ENCODE data around the gene ASCC1.

The ASCC1 gene

GRCh38 chr10:72080042-72080975, 135.8 kb downstream of the ASCC1 start:
- no peak for DNase-seq

GRCh38 chr10:72079356-72079755, 136.7 kb downstream of the ASCC1 start:
- peak; percentile 73 for DNase-seq

- no peak for DNase-seq
Measured at GRCh38 chr10:72077275-72077990, 138.6 kb downstream of the ASCC1 start.

GRCh38 chr10:72076756-72077155, 139.3 kb downstream of the ASCC1 start:
- DNase-seq = no peak

GRCh38 chr10:72075376-72076115, 140.5 kb downstream of the ASCC1 start:
- DNase-seq = no peak

- DNase-seq = no peak
Measured at GRCh38 chr10:72074574-72075375, 141.3 kb downstream of the ASCC1 start.

GRCh38 chr10:72073708-72074573, 142.1 kb downstream of the ASCC1 start:
- DNase-seq = no peak

DNA sequence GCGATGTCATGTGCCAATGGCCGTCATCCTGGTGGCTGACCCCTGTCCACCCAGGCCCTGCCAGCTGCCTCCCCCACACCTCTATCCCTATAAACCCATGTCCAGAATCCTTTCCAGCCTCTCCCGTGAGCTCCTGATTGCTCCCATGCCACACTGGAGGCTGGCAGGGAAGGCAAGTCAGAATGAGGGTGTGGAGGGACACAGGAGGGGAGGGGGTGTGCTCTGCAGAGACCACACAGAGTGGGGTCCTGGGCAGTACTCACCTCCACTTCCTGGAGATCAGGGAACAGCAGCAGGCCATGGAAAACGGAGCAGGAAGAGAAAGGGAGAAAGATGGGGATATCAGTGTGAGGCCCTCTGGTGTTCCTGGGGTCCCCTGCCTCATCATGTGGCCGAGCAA, 143.4 kb downstream of the ASCC1 start:
- DNase-seq = no peak

- DNase-seq = no peak
Measured at GRCh38 chr10:72072046-72072445, 144.0 kb downstream of the ASCC1 start.

DNA sequence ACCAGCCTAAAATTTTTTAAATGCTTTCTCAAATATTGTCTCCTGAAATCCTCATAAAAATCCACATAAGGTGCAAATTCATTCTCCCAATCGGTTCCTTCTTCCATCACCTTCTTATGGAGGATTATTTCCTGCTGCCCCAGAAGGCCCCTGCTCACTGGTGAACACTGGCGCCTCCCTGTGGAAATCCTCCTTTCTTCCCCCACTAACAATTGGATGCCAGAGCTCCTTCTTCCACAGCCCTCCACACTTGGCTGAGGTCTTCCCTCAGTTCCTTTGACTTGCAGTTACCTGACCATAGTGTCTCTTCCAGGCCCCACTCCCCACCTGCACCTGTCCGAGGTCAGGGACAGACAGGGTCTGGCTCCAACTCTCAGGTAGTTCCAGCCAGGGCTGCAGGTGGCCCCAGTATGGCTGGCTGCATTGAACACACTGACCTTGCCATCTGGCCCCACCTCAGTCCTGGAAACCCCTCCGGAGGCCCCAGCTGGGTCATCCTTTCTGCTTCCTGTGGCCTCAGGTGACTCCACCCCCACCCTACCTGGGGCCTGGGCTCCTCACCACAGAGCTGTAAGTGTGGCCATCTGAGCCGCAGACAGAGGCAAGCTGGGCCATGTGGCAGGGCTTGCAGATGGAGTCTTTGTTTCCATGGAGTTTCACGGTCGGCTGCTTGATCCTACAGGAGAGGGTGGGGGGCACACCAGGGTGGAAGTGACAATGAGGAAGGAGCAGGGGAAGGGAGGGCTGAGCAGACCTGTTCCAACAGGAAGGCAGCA, 146.1 kb downstream of the ASCC1 start:
- no peak for DNase-seq

GRCh38 chr10:72068901-72069446, 147.1 kb downstream of the ASCC1 start:
- DNase-seq = no peak

DNA sequence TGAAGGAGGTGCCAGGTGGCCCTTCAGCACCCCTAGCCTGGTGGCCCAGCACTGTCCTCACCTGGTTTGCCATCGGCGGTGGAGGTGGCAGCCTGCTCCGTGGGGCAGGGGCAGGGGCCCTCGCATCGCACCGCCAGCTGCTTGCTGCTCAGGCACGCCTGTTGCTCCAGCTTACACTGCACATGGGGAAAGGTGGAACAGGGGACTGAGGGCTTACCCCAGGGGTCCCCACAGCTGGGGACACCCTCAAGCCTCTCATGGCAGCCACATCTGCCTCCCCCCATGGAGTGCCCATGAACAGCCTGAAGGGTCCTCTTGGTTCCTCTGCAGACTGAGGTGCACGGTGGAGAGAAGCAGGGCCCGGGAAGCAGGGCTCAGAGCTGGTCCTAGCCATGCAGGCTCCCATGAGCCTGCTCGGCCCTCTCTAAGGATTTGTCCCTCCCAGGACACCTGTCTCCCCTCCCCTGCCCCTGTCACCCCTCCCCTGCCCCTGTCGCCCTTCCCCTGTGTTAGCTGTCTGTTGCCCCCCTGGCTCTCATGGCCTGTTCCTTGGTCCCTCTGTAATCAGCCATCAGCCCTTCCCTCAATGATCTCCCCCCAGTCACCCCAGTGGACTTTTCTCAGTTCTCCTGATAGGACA, 147.8 kb downstream of the ASCC1 start:
- DNase-seq = no peak

DNA sequence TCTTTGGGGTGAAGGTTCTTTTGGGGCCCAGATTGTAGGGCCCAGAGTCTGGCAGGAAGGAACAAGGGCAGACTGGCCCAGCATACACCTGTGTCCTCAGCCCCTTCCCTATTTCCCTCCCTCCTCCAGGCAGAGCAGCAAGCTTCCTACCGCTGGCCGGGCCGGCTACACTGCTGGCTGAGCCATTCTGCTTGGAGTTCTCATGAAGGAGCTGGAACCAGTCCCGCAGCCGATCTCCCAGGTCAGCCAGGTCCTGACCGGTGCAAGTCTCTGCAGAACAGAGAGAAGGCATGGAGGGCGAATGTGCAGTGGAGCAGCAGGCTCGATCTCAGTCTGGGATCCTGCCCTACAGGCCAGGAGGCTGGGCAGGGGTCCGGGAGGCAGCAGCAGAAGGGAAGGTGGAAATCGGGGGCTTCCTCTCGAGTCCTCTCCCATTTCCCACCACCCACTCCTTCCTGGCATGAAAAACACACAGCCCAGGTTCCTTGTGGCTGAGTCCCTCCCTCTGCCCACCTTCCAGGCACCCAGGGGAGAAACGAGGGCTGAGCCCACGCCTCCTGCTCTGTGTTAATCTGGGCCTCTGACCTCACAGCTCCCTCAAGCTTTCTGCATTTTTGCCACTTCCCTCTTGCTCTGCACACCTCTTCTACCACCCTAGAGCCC, 148.5 kb downstream of the ASCC1 start:
- DNase-seq = no peak

- DNase-seq = no peak
Measured at GRCh38 chr10:72066318-72067284, 149.5 kb downstream of the ASCC1 start.

GRCh38 chr10:72065439-72066025, 150.5 kb downstream of the ASCC1 start:
- no peak for DNase-seq

DNA sequence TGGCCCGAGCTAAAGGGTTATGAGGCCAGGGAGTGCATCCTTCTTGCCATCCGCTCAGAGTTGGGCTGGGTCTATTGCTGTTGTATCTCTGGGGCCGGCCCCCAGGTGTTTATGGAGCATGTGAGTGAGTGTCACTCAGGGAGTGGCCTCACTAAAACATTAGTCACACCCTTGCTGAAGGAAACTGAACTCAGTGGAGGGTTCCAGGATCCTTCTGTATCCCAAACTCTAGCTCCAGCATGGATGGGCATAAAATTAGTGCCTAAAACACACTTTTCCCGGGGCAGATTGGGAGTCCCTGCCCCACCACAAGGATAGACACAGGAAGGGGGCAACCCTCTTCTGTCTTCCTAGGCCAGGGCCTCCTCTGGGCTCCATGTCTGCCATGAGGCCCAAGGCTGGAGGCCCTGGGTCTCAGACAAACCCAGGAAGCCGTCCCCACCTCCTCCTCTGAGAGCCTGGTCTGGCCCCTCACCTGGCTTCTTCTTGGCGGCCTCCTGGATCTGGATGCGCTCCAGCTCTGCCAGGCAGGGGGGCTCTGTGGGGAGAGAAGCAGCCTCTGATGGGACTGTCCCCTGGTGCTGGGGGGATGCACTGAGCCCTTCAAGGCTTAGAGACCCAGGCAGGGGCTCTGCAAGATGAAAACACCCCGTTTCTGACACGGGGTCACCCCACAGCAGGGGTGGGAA, 152.2 kb downstream of the ASCC1 start:
- DNase-seq = no peak
